ENCODE results near the gene TPM1.
"Not testable (repeated sequence)": the region's sequence is repeated elsewhere in the genome, so short reads cannot be mapped to it uniquely, and the experiment has no call there.

Gene TPM1

DNA sequence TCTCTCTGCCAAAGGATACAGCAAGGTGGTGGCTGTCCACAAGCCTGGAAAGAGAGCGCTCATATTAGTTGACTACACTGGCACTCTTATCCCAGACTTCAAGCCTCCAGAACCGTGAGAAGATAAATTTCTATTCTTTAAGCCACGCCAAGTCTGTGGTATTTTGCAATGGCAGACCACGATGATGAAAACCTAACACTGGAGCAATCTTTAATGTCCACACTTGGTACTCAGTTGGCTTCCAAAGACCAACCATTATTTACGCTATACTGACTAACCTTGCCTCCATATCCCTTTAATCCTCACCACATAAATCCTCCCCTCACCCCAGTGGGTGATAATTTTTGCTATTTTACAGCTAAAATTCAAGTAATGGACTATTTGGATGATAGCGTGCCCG is 62.2 kb downstream of the TPM1 start:
- Histone ChIP-seq H3K27ac (replicated peaks; ENCODE audit: low read length) (no peak overlapping the region), H3K4ac (ENCODE audit: low read length) (no peak overlapping the region), H2AK5ac (ENCODE audit: low read depth, low read length) (no peak overlapping the region), H3K9ac (ENCODE audit: low read depth, low read length, poor library complexity) (no peak overlapping the region), H3K23ac (ENCODE audit: low read depth, low read length, poor library complexity) (no peak overlapping the region), H2BK15ac (ENCODE audit: low read length) (no peak overlapping the region), H2BK12ac (ENCODE audit: low read length) (no peak overlapping the region), H3K18ac (ENCODE audit: low read length) (no peak overlapping the region), H3K4me3 (ENCODE audit: low read length in 2 of 2) (no peak overlapping the region), H2BK120ac (ENCODE audit: low read depth, low read length) (no peak overlapping the region), H3K4me1 (ENCODE audit: control insufficient read depth in 2 of 2, insufficient read depth in 1 of 2, low read depth in 1 of 2, low read length in 2 of 2) (peaks cover 0 to 3% of the 10 kb centered on the region in 2 donors), H2AFZ (ENCODE audit: low read length) (no peak overlapping the region), H3K36me3 (replicated peaks in 1 of 2; ENCODE audit: control insufficient read depth in 2 of 2, insufficient read depth in 2 of 2, low read length in 2 of 2) (no peaks in the 10 kb centered on the region), H3K14ac (ENCODE audit: low read length) (no peak overlapping the region), H3K9me3 (replicated peaks in 1 of 2; ENCODE audit: control insufficient read depth in 2 of 2, insufficient read depth in 1 of 2, low read depth in 1 of 2, low read length in 2 of 2) (peaks cover 2 to 3% of the 10 kb centered on the region in 2 donors), H4K91ac (ENCODE audit: low read depth, low read length, poor library complexity) (no peak overlapping the region), H2BK5ac (ENCODE audit: low read length) (no peak overlapping the region), H3K79me1 (ENCODE audit: low read depth, low read length) (no peaks in the 10 kb centered on the region), H4K8ac (ENCODE audit: low read depth, low read length) (no peak overlapping the region), H3K27me3 (ENCODE audit: control insufficient read depth in 3 of 3, insufficient read depth in 3 of 3, low read depth in 1 of 3, low read length in 3 of 3) (no peaks in the 10 kb centered on the region), H3K4me2 (ENCODE audit: insufficient read depth, low read length, poor library complexity, severe bottlenecking) (no peak overlapping the region)
- DNase-seq (ENCODE audit: low spot score), result no peak
- WGBS, 2 donors (ENCODE audit: extremely low coverage in 2 of 2, insufficient read length in 2 of 2, insufficient replicate concordance in 1 of 2), result no CpG with 5 or more reads among the region's 7 CpGs

DNA sequence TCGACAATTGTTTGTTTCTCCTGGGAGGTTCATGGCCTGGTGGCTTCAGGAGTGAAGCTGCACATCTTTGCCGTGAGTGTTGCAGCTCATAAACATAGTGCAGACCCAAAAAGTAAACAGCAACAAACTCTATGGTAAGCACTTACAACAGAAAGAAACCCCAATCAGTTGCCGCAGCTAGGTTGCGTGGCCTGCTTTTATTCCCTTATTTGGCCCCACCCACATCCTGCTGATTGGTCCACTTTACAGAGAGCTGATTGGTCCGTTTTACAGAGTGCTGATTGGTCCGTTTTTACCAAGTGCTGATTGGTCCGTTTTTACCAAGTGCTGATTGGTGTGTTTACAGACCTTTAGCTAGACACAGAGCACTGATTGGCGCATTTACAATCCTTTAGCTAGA is 62.8 kb downstream of the TPM1 start:
- not testable (repeated sequence) for H3K9ac ChIP-seq (ENCODE audit: low read depth, low read length, poor library complexity); H2BK5ac ChIP-seq (ENCODE audit: low read length); H3K79me1 ChIP-seq (ENCODE audit: low read depth, low read length); H3K9me3 ChIP-seq (replicated peaks in 1 of 2; ENCODE audit: control insufficient read depth in 2 of 2, insufficient read depth in 1 of 2, low read depth in 1 of 2, low read length in 2 of 2); H2AFZ ChIP-seq (ENCODE audit: low read length); H2BK15ac ChIP-seq (ENCODE audit: low read length); H4K91ac ChIP-seq (ENCODE audit: low read depth, low read length, poor library complexity); H3K4ac ChIP-seq (ENCODE audit: low read length); H3K14ac ChIP-seq (ENCODE audit: low read length); H3K4me2 ChIP-seq (ENCODE audit: insufficient read depth, low read length, poor library complexity, severe bottlenecking); H2AK5ac ChIP-seq (ENCODE audit: low read depth, low read length); H3K18ac ChIP-seq (ENCODE audit: low read length); H2BK120ac ChIP-seq (ENCODE audit: low read depth, low read length); H2BK12ac ChIP-seq (ENCODE audit: low read length); H3K27me3 ChIP-seq (ENCODE audit: control insufficient read depth in 3 of 3, insufficient read depth in 3 of 3, low read depth in 1 of 3, low read length in 3 of 3); DNase-seq (ENCODE audit: low spot score); H4K8ac ChIP-seq (ENCODE audit: low read depth, low read length); H3K4me3 ChIP-seq (ENCODE audit: low read length in 2 of 2); H3K36me3 ChIP-seq (replicated peaks in 1 of 2; ENCODE audit: control insufficient read depth in 2 of 2, insufficient read depth in 2 of 2, low read length in 2 of 2); H3K27ac ChIP-seq (replicated peaks; ENCODE audit: low read length); H3K4me1 ChIP-seq (ENCODE audit: control insufficient read depth in 2 of 2, insufficient read depth in 1 of 2, low read depth in 1 of 2, low read length in 2 of 2); H3K23ac ChIP-seq (ENCODE audit: low read depth, low read length, poor library complexity)
- WGBS, 2 donors (ENCODE audit: extremely low coverage in 2 of 2, insufficient read length in 2 of 2, insufficient replicate concordance in 1 of 2), result no CpG with 5 or more reads among the region's 8 CpGs

DNA sequence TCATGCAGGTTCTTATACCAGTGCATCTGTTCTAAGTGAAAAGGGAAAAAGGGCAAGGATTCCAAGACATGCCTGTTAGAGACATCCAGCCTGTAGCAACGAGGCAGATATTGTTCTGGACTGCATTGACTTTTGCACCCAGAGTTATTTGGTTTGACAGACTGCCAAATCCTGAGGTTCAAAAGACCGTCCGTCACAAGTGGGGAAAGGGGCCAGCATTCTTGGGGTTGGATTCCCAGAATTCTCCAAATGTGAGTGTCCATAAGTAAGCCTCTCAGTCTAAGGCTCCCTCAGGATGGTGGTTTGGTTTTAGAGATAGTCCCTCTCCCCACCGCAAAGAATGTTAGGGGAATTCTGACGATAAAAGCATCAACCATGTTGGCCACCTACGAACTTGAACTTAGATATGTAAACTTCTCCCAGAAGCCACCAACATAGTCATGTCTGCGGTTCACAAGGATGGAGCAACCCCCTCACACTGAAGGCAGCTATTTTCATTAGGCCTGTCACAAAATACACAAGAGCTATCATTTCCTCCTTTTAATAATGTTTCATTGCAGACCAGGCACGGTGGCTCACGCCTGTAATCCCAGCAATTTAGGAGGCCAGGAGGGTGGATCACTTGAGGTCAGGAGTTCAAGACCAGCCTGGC is 65.5 kb downstream of the TPM1 start:
- Histone ChIP-seq H3K4me1 (ENCODE audit: control insufficient read depth in 2 of 2, insufficient read depth in 1 of 2, low read depth in 1 of 2, low read length in 2 of 2) (peaks cover 0 to 3% of the 10 kb centered on the region in 2 donors), H4K8ac (ENCODE audit: low read depth, low read length) (no peak overlapping the region), H3K4me3 (ENCODE audit: low read length in 2 of 2) (no peak overlapping the region), H2BK15ac (ENCODE audit: low read length) (no peak overlapping the region), H3K23ac (ENCODE audit: low read depth, low read length, poor library complexity) (no peak overlapping the region), H3K9ac (ENCODE audit: low read depth, low read length, poor library complexity) (no peak overlapping the region), H2BK5ac (ENCODE audit: low read length) (no peak overlapping the region), H3K18ac (ENCODE audit: low read length) (no peak overlapping the region), H3K36me3 (replicated peaks in 1 of 2; ENCODE audit: control insufficient read depth in 2 of 2, insufficient read depth in 2 of 2, low read length in 2 of 2) (no peaks in the 10 kb centered on the region), H3K27ac (replicated peaks; ENCODE audit: low read length) (no peak overlapping the region), H2BK12ac (ENCODE audit: low read length) (no peak overlapping the region), H3K9me3 (replicated peaks in 1 of 2; ENCODE audit: control insufficient read depth in 2 of 2, insufficient read depth in 1 of 2, low read depth in 1 of 2, low read length in 2 of 2) (peaks cover 0 to 3% of the 10 kb centered on the region in 2 donors), H3K4me2 (ENCODE audit: insufficient read depth, low read length, poor library complexity, severe bottlenecking) (no peak overlapping the region), H3K79me1 (ENCODE audit: low read depth, low read length) (no peaks in the 10 kb centered on the region), H3K27me3 (ENCODE audit: control insufficient read depth in 3 of 3, insufficient read depth in 3 of 3, low read depth in 1 of 3, low read length in 3 of 3) (peaks cover 0 to 9% (median 0%) of the 10 kb centered on the region in 3 experiments), H2BK120ac (ENCODE audit: low read depth, low read length) (no peak overlapping the region), H2AK5ac (ENCODE audit: low read depth, low read length) (no peak overlapping the region), H2AFZ (ENCODE audit: low read length) (no peak overlapping the region), H3K4ac (ENCODE audit: low read length) (no peak overlapping the region), H4K91ac (ENCODE audit: low read depth, low read length, poor library complexity) (no peak overlapping the region), H3K14ac (ENCODE audit: low read length) (no peak overlapping the region)
- WGBS, 2 donors (ENCODE audit: extremely low coverage in 2 of 2, insufficient read length in 2 of 2, insufficient replicate concordance in 1 of 2), result no CpG with 5 or more reads among the region's 9 CpGs
- no peak for DNase-seq (ENCODE audit: low spot score)

DNA sequence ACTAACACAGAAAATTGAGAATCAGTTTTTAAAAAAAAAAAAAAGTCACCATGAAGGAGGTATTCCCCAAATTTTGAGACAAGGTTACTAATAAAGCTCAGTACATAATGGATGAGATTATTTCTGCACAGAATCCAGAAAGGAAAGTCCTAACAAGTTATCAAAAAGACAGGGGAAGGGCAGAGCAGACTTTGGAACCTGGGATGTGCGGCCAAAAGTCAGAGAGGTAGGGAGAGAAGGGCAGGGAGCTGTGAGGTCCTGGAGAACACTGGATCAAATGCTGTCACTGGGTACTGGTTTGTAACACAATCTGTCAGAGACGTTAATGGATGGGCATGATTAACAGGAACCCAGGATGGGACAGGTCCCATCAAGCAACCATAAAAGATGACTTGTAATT is 67.0 kb downstream of the TPM1 start:
- no peak overlapping the region for H3K4ac ChIP-seq (ENCODE audit: low read length)
- H3K14ac ChIP-seq (ENCODE audit: low read length), result no peak overlapping the region
- no peak overlapping the region for H2AFZ ChIP-seq (ENCODE audit: low read length)
- H3K79me1 ChIP-seq (ENCODE audit: low read depth, low read length), result no peaks in the 10 kb centered on the region
- no peak overlapping the region for H4K8ac ChIP-seq (ENCODE audit: low read depth, low read length)
- no peaks in the 10 kb centered on the region for H3K36me3 ChIP-seq (replicated peaks in 1 of 2; ENCODE audit: control insufficient read depth in 2 of 2, insufficient read depth in 2 of 2, low read length in 2 of 2)
- H3K18ac ChIP-seq (ENCODE audit: low read length), result no peak overlapping the region
- peaks cover 0 to 9% (median 0%) of the 10 kb centered on the region in 3 experiments for H3K27me3 ChIP-seq (ENCODE audit: control insufficient read depth in 3 of 3, insufficient read depth in 3 of 3, low read depth in 1 of 3, low read length in 3 of 3)
- H3K23ac ChIP-seq (ENCODE audit: low read depth, low read length, poor library complexity), result no peak overlapping the region
- H3K9me3 ChIP-seq (replicated peaks in 1 of 2; ENCODE audit: control insufficient read depth in 2 of 2, insufficient read depth in 1 of 2, low read depth in 1 of 2, low read length in 2 of 2), result peaks cover 0 to 3% of the 10 kb centered on the region in 2 donors
- H2BK15ac ChIP-seq (ENCODE audit: low read length), result no peak overlapping the region
- H3K4me1 ChIP-seq (ENCODE audit: control insufficient read depth in 2 of 2, insufficient read depth in 1 of 2, low read depth in 1 of 2, low read length in 2 of 2), result peaks cover 0 to 3% of the 10 kb centered on the region in 2 donors
- no peak overlapping the region for H2BK120ac ChIP-seq (ENCODE audit: low read depth, low read length)
- H3K4me3 ChIP-seq (ENCODE audit: low read length in 2 of 2), result no peak overlapping the region
- no peak overlapping the region for H2AK5ac ChIP-seq (ENCODE audit: low read depth, low read length)
- no peak overlapping the region for H3K27ac ChIP-seq (replicated peaks; ENCODE audit: low read length)
- WGBS, 2 donors (ENCODE audit: extremely low coverage in 2 of 2, insufficient read length in 2 of 2, insufficient replicate concordance in 1 of 2), result no CpG with 5 or more reads among the region's 2 CpGs
- no peak overlapping the region for H3K9ac ChIP-seq (ENCODE audit: low read depth, low read length, poor library complexity)
- H4K91ac ChIP-seq (ENCODE audit: low read depth, low read length, poor library complexity), result no peak overlapping the region
- no peak overlapping the region for H3K4me2 ChIP-seq (ENCODE audit: insufficient read depth, low read length, poor library complexity, severe bottlenecking)
- no peak overlapping the region for H2BK12ac ChIP-seq (ENCODE audit: low read length)
- no peak for DNase-seq (ENCODE audit: low spot score)
- no peak overlapping the region for H2BK5ac ChIP-seq (ENCODE audit: low read length)

All from neuronal stem cell (in vitro differentiated cells).